NCI-H748 (cell line): ENCODE results near the gene ADRA2A.

Experiments
- DNase-seq: peaks from one replicate; lab custom pipeline; 2025; ENCODE audit not compliant: unreplicated experiment; lab: John Stamatoyannopoulos, UW

Gene ADRA2A

DNA sequence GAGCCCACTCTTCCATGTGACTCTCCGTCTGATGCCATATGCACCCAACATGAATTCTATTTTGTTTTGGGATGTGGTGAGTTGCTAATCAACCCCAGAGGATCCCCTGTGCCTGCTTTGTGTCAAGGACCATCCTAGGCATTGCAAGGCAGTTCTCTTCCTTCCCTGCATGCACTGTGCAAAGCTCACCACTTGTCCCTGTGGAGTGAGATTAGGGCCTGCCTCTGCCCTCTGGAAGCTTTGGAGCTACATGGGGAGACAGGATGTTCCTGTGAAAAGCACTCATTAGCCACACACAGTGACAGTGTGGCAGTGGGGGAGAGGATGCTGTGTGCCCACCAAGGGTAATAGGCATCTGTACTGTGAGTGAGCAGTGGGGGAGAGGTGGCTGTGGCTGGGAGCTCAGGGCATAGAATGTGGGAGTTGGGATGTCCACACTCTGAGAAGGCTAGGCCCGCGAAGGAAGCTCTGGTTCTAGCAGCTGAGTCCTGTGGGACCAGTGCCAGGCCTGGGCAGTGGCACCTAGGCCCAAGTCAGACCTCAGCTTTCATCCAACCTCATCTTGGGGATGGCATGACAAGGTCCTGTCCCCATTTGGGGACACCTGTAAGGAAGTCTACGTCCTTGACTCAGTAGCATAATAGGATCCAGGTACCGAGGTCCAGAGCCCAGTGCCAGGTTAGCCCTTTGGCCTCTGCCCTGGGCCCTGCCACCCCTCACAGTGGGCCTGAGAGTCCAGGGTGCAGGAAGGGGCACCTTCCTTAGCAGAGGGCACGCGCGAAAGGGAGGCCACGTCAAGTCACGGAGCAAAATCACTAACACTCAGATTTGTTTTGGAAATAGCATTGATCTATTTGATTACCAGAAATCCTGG, 6.6 kb downstream of the ADRA2A start:
- DNase-seq = no peak

DNA sequence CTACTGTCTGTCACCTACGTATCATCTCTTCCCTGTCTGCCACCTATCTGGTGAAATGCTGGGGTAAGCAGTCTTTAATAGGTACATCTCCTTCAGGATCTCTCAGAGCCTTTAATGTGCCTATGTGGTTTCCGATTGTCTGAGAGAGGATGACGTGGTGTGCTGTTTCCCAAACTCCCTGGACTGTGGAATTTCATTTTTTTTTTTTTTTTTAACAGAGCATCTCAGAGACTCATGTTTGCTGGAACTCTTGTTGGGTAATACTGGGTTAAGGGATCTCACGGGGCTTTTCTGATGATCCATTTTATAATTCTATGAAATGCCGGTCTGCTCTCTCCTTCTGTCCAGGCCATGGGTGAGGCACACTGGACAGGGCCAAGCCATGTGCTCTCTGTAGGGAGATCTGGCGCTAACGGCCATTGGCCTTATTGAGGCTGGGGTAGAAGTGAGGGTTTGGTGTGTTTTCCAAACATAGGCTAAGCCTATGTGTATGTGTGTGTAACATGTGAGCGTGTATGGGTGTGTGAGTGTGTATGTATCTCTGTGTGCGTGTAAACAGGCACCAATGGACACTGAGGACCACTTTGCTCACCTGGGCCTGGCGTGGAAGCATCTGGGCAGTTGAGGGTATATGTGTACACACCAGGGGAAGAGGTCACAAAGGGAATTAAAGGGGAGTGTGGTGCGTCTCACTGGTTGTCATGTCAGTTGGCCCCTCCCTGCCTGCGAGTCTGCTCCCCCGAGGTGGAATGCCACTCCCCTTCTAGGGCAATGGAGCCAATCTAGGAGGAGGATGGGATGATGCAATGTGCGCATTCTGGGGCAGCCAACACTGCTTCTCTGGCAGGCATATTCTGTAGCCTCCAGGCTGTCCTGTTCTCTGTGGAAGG, 7.8 kb downstream of the ADRA2A start:
- no peak for DNase-seq

- DNase-seq = no peak
Measured at GRCh38 chr10:111085690-111086353, 9.0 kb downstream of the ADRA2A start.

DNA sequence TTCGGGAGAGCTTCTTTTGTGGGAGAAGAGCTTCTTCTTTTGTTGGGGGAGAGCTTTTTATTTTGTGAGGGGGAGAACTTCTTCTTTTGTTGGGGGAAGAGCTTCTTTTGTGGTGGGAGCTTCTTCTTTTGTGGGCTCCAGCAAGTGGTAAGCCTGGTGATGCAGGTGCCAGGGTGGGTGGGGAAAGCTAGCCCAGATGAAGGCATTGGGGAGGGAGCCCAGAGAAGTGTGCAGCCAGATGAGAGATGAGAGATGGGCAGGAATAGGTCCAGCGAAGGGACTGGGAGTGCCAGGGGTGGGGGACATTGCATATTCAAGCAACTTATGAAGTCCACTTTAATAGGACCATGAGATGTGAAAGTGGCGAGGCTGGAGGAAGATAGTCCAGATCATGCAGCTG, 9.7 kb downstream of the ADRA2A start:
- DNase-seq = no peak

GRCh38 chr10:111087331-111087756, 10.5 kb downstream of the ADRA2A start:
- DNase-seq = no peak

- no peak for DNase-seq
Measured at GRCh38 chr10:111087968-111088505, 11.2 kb downstream of the ADRA2A start.

GRCh38 chr10:111089293-111089692, 12.5 kb downstream of the ADRA2A start:
- no peak for DNase-seq

DNA sequence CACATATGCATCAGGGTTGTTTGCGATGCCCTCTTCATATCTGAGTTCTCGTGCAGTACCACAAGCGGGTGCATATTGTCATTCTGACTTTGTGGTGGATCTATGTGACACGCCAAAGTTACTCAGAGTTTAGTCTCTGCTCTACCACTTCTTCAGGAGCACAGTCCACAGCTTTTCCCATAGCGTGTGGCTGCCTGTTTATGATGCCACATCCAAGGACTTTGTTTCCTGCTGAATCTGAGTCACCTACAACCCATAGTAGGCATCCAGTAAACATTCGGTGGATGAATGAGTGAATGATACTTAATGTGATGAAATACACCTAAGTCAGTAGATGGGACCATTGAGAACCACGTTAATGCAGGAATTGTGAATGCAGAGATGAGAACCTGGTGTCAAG, 15.0 kb downstream of the ADRA2A start:
- DNase-seq = no peak

DNA sequence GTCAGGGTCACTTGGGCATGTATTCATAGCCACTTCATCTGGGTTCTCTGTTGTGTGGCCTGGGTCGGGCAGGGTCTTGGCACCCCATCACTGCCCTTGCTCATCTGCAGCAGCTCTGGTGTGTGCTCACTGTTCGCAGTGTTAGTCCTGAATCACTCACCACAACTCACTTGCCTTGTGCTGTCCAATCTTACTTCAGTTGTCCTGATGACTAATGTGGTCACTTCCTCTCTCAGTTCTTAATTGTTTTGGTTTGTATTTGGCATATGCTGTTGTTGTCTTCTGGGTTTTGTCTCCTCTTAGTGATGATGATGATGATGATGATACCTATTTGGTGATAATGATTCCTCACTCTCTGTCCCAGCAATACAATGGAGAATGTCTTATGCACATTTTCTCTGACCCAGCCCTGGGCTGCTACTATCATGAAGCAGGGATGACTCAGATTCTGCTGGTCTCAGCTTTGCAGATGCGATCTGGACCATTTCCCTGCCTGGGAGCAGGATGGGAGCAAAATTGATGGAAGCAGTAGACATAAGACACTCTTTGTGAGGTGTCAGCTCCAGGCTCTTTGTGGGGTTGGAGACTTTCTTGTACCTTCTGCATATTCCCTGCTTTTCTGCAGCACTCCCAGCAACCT, 17.0 kb downstream of the ADRA2A start:
- no peak for DNase-seq

DNA sequence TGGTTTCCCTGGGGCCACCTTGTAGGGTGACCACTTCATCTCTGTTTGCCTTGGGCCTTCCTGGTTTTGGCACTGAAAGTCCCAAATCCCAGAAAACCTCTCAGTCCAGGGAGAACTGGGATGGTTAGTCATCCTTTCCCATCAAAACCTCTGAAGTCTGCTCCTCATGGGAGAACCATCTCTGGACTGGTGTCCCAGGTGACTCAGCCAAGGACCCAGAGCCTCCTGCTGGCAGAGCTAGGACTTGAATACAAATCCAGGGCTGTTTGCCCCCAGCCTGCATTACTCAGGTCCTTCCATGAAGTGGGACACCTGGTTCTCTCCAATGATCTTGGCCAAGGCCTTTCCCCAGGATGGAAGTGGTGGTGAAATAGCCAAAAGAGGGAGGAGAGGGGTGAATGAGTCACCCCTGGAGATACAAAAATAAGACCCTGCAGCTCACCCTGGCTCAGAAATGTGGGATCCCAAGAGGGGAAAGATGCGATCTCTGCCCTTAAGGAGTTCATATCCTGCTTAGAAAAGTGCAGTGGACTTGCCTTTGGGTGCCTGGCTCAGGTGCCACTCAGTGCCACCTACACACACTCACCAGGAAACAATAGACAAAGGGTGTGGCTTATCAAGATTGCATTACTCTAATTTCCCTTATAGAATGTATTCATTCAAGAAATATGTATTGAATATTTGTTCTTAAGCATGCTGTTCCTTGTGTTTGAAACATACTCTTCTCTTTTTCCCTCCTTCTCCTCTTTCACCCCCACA, 22.0 kb downstream of the ADRA2A start:
- DNase-seq = no peak

DNA sequence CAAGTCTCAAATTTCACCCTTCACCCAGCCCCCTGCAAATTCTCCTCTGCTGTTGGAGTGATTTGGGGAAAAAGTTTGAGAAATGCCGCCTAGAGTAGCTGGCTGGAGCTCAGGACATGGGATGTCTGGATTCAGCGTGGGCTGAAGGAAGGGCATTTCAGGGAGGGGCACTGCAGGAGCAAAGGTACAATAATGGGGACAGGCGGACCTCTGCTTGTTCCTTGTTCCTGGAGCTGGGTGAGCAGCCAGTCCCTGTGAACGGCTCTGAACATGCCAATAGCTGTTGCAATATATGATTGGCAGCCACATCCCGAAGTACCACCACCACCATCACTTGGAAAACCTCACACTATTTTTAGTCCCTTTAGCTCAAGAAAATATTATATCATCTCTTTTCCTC, 23.4 kb downstream of the ADRA2A start:
- no peak for DNase-seq

GRCh38 chr10:111101796-111102195, 25.0 kb downstream of the ADRA2A start:
- DNase-seq = no peak

DNA sequence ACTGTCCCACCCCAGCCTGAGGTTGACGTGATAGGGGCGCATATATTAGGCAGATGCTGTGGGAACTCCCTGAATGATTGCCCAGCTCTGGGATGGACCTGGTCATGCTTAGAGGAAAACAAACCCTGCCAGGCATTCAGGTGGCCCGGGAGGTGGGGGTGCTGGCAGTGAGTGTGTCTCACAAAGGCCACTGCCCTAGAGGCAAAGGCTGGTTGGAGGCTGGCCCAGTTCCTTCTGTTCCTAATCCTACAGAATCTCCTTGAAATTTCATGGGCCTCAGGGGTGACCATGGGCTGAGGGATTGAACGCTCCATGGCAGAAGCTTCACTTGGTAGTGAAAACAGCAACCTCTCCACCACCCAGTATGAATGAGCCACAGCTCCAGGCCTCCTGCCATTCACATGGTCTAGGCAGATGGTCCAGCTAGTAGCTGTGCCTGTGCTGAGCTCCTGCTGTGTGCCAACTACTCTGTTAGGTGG, 25.6 kb downstream of the ADRA2A start:
- DNase-seq = no peak

DNA sequence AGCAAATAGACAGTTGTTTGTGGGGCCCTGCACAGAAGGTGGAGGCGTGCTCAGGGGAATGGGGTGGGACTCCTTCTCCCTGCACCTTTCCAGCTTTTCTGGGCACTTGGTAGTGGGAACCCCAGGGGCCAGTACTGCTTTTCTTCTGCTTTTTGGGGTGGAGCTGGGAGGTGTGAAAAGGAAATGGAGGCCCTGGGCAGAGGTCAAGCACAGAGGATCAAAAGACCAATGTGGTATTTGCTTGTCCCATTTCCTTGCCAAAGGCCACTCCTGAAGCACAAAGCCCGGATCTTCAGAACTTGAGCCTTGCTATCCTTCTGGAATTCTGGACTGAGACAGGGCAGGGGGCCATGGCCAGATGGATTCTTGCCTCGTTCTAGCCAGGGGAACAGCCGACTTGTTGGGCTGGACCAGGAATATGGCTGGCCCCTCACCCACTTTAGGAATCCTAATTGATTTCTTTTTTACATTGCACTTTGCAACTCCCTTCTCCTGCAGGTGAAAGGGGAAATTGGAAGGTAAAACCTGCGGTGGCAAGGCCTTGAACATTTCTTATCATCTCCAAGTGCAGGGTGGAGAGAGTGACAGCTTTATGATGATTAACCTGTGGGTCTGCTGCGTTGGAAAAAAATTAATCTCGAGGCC, 26.5 kb downstream of the ADRA2A start:
- no peak for DNase-seq

DNA sequence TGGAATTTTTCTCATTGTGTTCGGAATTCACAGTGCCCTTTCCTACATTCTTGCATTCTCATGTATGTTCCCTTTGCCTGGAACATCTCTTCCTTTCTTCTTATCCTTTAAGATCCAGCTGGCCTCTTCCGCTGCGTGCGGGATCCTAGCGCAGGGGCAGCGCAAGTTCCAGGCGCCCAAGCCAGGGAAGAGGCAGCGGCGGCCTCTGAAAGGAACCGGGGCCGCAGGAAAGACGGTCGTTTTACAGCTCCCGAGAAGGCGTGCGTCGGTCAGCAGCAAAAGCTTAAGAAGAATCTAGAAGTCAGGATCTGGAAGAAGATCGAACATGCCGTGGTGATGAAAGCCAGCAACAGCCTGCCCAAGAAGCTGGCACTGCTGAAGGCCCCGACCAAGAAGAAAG, 28.0 kb downstream of the ADRA2A start:
- no peak for DNase-seq

- DNase-seq = no peak
Measured at GRCh38 chr10:111106081-111106480, 29.3 kb downstream of the ADRA2A start.

DNA sequence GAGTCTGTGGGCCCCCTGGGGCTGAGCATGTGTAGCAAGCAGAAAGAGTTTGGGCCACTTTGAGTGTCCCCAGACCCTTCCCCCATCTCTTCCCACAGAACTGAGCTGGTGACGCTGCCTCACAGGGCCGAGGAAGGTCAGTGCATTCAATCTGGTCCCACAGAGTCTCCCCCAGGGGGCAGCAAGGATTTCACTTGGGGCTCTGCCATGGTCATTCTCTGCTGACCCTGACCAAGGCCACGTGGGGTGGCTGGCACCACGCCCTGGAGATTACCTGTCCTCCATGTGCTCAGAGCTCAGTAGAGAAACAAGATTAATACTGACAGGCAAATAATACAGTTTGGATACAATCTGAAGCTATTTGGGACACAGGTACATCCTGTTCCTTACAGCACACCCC, 30.2 kb downstream of the ADRA2A start:
- no peak for DNase-seq

GRCh38 chr10:111107846-111108245, 31.0 kb downstream of the ADRA2A start:
- no peak for DNase-seq

- no peak for DNase-seq
Measured at GRCh38 chr10:111108441-111108840, 31.6 kb downstream of the ADRA2A start.
